DMS53 treated with DMSO at 0.1 percent for 48 hours (cell line): ENCODE measurements around the gene RHEX.
"Not testable (repeated sequence)": the region's sequence is repeated elsewhere in the genome, so short reads cannot be mapped to it uniquely, and the experiment has no call there.

Source experiments
- DNase-seq: peaks from one replicate; lab custom pipeline; 2025; ENCODE audit not compliant: unreplicated experiment; lab: John Stamatoyannopoulos, UW

Gene RHEX

DNA sequence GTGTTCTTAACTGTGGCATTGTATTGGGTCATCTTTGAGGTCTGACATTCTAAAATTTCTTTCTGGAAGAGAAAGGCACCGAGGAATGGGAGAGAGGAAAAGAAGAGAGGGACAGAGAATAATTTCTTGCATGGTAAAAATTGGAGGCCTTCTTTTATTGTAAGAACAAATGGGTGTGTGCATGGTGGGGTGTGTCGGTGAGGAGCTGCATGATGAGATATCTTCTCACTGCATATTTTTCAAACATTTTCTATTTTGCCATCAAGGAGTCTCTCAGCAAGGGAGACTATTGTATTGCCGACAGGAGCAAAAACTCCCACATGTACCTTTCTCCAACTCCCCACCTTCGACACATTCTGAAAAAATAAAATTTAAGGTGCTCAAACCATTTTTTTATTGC lies 22.8 kb upstream of the RHEX start:
- no peak for DNase-seq

DNA sequence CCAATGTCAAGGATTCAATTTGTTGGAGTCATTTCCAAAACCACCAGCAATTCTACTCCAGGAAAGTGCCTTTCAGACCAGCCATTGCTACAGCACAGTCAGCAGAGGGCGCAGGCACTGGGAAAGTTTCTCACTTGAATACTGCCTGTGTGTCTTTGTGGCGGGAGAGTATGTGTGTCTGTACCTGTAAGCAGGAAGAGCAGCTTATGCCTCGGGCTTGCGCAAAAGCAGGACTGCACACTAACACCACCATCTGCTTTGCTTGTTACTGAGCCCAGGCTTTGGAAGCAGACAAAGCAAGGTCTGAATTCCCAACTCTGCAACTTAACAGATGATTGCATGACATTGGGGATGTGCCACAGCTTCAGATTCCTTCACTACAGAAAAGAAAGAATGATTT lies 22.3 kb upstream of the RHEX start:
- DNase-seq, result peak; percentile 94

- no peak for DNase-seq
These were observed 20.4 kb upstream of the RHEX start for GRCh38 chr1:206032380-206033140.

- peak; percentile 26 for DNase-seq
These were observed 17.9 kb upstream of the RHEX start for GRCh38 chr1:206035027-206035426.

- no peak for DNase-seq
These were observed 16.1 kb upstream of the RHEX start for GRCh38 chr1:206036663-206037455.

DNA sequence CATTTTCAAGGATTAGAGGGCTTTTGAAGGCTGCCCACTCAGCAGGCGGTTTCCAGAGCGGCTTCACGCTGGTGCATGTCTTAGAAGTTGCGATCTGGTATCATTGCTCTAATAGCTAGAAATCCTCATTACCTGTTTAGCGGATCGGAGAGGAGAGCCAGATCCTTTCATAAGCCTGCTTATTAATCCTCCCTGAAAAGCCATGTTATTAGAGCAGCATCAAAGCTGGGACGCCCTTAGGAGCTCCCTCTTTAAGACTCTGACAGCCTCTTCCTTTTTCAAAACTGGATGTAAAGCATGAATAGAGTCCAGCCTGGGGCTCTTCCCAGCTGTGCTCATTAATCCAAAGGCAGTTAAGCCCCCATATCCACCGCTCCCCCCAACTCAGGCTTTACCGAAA lies 15.4 kb upstream of the RHEX start:
- no peak for DNase-seq

DNA sequence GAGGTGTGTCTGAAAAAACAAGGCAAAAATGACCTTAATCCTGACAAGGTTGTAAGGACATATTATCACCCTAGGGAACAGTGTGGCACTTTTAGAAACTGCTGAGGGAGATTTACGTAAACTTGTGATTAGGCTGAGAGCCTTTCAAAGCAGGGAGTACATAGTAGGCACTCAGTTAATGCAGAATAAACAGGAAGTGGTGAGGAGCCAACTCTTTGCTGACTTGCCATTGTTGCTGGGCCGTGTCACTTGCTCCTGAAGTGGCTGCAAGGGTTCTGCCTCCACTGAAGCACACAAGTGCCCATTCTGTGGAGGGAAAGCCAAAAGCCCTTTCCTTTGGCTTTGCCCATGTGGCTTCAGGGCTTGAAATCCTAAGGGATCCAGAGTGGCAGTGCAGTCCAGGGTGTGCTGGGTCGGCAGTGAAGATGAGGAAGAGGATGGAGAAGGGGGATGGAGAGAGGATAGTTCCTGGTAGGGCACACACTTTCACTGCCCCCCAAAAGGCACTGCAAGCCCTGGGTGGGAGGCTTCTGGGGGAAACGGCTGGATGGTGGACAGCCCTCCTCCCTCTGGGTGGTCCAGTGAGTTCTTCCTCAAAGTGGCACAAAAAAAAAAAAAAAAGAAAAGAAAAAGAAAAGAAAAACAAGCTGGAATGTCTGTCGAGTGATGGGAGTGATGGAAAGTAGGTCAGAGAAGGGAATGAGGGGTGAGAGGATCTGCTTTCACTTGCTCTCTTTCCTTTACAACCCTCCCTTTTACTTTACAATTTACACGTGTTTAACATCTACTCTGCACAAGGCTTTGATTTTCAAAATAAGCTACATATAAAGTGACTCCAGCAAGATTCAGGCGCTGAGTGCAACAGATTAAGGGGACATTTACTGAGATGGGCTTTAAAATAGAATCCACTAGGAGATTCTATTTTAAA lies 13.7 kb upstream of the RHEX start:
- DNase-seq, result no peak

GRCh38 chr1:206040328-206040727 lies 12.6 kb upstream of the RHEX start:
- no peak for DNase-seq

DNA sequence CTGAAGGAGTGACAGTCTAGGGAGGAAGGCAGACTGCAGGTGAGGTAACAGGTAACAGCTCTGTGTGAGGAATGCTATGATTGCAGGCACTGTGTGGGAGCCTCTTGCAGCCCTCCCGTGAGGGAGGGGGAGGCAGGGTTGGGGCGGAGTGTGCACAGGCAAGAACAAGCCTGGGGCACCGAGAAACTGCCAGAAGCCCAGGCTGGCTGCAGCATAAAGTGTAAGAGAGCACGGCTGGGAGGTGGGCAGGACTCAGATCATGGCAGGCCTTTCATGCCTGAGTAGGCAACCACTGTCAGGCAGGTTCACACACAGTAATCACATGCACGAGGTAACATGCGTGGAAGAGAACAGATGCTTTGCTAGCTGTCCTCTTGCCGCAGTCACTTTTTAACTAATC lies 11.3 kb upstream of the RHEX start:
- DNase-seq, result no peak

GRCh38 chr1:206047271-206047670 lies 5.7 kb upstream of the RHEX start:
- no peak for DNase-seq

DNA sequence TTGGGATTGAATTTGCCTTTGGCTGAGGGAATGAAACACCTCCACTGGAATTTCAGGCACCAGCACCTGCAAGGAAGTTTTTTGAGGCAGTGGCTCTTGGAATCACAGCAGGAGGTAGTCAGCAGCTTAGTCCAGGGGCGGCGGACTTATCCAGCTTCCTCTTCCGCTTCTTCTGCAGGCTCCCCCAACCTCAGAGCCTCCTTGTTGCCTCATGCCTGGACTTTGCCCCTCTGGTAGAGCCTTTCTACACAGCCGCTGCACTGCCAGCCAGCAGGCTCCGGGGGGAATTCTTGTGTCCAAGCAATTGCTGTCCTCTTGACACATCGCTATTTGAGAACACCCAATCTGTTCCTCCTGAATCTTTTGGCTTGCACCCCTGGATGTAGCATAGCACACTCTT lies 4.4 kb upstream of the RHEX start:
- no peak for DNase-seq

DNA sequence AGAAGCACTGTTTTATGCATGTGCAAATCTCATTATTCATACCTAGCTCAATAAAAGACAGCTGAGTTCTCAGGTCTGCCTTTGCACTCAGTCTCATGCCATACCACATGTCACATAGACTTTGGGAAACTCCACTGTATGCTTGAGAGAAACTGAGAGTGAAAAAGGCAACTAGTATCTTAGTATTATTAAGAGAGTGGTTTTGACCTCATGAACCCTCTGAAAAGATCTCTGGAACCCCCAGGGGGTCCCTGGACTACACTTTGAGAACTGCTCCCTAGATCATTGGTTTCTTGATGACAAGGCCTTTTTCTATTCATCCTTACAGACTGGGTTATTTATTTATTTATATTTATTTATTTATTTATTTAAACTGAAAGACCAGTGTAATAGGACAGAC lies 3.7 kb upstream of the RHEX start:
- DNase-seq, result no peak

DNA sequence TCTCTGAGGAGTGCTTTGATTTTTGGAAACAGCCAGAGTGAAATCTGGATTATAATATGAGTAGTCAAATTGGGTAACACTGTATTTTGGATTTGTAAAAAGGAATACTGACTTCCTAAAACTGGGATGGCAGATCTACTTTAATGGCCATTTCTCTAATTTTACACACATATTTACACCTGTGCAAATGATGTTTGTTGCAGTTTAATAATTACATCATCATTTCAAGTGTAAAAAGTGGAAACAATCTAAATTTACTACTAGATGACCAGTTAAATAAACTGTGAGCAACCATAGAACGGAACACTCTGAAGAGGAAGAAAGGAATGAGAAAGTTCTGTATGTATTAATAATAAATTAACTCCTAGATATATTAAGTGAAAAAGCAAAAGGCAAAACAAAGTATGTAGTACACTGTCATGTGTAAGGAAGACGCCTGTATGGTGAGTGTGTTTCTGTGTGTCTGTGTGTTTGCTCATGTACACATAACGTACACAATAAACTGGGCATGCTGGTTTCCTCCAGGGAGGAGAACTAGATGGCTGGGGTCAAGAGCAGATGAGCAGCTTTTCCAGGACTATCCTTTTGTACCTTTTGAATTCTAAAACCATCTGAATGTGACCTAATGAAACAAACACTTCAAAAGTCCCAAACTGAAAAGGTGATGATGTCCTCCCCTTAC lies 2.9 kb upstream of the RHEX start:
- peak; percentile 58 for DNase-seq

GRCh38 chr1:206050655-206051235 lies 2.2 kb upstream of the RHEX start:
- DNase-seq, result peak; percentile 75

DNA sequence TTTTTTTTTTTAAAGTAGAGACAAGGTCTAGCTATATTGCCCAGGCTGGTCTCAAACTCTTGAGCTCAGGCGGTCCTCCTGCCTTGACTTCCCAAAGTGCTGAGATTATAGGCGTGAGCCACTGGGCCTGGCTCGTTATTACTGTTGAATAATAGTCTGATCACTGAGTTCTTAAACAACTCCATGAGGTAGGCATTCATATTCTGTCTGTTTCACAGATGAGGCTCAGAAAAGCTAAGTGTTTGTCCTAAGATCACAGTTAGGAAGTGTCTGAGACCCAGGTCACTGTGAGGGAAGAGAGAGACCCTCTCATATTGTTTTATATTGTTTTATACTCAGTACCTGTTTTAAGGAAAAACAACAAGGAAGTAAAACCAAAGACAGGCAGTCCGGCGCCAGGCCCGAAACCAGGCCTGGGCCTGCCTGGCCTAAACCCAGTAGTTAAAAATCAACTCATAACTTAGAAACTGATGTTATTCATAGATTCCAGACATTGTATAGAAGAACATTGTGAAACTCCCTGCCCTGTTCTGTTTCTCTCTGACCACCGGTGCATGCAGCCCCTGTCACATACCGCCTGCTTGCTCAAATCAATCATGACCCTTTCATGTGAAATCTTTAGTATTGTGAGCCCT lies 625 bp upstream of the RHEX start:
- DNase-seq, result not testable (repeated sequence)

DNA sequence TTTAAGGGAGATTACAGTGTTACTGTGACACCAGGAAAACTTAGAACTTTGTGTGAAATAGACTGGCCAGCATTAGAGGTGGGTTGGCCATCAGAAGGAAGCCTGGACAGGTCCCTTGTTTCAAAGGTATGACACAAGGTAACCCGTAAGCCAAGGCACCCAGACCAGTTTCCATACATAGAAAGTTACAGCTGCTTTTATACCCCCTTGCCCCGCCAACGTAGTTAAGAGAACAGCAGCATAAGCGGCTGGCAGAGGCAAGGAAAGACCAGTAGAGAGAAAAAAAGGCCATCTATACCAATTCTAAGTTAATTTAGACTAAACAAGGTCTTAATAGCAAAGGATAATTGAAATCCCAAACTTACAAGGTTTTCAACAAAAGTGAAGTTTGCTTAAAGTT lies 643 bp downstream of the RHEX start:
- DNase-seq, result not testable (repeated sequence)

DNA sequence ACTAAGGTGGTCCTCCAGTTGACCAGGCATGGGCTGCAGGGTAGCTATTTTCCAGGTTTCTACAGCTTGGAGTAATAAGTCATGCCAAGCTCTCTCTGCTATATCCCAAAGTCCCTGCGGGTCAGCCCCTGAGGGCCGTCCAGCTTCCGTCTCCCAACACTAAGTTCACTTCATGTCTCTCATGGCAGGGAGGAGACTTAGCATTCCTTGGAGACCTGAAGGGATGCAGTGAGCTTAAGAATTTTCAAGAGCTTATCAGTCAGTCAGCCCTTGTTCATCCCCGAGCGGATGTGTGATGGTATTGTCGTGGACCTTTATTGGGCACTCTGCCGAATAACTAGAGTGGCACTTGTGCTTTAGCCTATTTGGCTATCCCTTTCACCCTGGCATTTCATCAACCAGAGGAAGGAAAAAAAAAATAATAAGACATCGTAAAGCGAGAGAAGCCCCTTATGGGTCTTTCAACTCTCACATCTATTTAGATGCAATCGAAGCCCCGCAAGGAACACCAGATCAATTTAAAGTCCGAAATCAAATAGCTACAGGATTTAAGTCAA lies 2.2 kb downstream of the RHEX start:
- DNase-seq, result not testable (repeated sequence)

GRCh38 chr1:206055639-206056323 lies 2.8 kb downstream of the RHEX start:
- DNase-seq, result not testable (repeated sequence)

GRCh38 chr1:206058289-206058926 lies 5.4 kb downstream of the RHEX start:
- not testable (repeated sequence) for DNase-seq
